ENCODE measurements around the gene NPTN.

Gene NPTN

GRCh38 chr15:73626072-73626471, 7.1 kb downstream of the NPTN start:
- ChIA-PET CTCF (interaction anchor here (2.0 kb wide), 1 partner anchor 10 kb away, joined by 9 read pairs; no protein-coding TSS in a partner anchor), POLR2A (no interaction called here)
- DNase-seq (ENCODE audit: extremely low spot score): no peak
- TF ChIP-seq TARDBP (IDR thresholded peaks at IDR 0.05) (no peak), FOXA1 (IDR thresholded peaks at IDR 0.05) (no peak), SUZ12 (IDR thresholded peaks at IDR 0.05) (no peak), LEF1 (IDR thresholded peaks at IDR 0.05; ENCODE audit: borderline replicate concordance) (no peak), ARNT (IDR thresholded peaks at IDR 0.05) (no peak), CTBP1 (IDR thresholded peaks at IDR 0.05; ENCODE audit: borderline replicate concordance) (no peak), ZNF384 (IDR thresholded peaks at IDR 0.05) (no peak), ELF4 (IDR thresholded peaks at IDR 0.05) (no peak), HDGF (IDR thresholded peaks at IDR 0.05; ENCODE audit: borderline replicate concordance) (no peak), FOXK2 (IDR thresholded peaks at IDR 0.05) (no peak), SP1 (IDR thresholded peaks at IDR 0.05) (no peak), BHLHE40 (IDR thresholded peaks at IDR 0.05; ENCODE audit: borderline replicate concordance) (no peak), PKNOX1 (IDR thresholded peaks at IDR 0.05) (no peak), NFRKB (IDR thresholded peaks at IDR 0.05) (no peak), L3MBTL2 (conservative IDR thresholded peaks at IDR 0.05) (no peak), FOXM1 (IDR thresholded peaks at IDR 0.05; ENCODE audit: borderline replicate concordance) (no peak)

- POLR2A ChIA-PET: interaction anchor here (2.0 kb wide), 1 partner anchor 9 kb away, joined by 19 read pairs; the partner anchor contains the start of gene NPTN
- CTCF ChIA-PET: interaction anchor here (2.1 kb wide), 1 partner anchor 12 kb away, joined by 15 read pairs; no protein-coding TSS in a partner anchor
- no peak for TF ChIP-seq NFRKB (IDR thresholded peaks at IDR 0.05)
- no peak for TF ChIP-seq FOXM1 (IDR thresholded peaks at IDR 0.05; ENCODE audit: borderline replicate concordance)
- TF ChIP-seq LEF1 (IDR thresholded peaks at IDR 0.05; ENCODE audit: borderline replicate concordance): no peak
- TF ChIP-seq SUZ12 (IDR thresholded peaks at IDR 0.05): no peak
- no peak for TF ChIP-seq FOXA1 (IDR thresholded peaks at IDR 0.05)
- TF ChIP-seq ARNT (IDR thresholded peaks at IDR 0.05): no peak
- TF ChIP-seq BHLHE40 (IDR thresholded peaks at IDR 0.05; ENCODE audit: borderline replicate concordance): no peak
- no peak for TF ChIP-seq PKNOX1 (IDR thresholded peaks at IDR 0.05)
- no peak for TF ChIP-seq SP1 (IDR thresholded peaks at IDR 0.05)
- no peak for TF ChIP-seq ELF4 (IDR thresholded peaks at IDR 0.05)
- no peak for DNase-seq (ENCODE audit: extremely low spot score)
Observed at GRCh38 chr15:73624530-73624929, 8.7 kb downstream of the NPTN start.

GRCh38 chr15:73621286-73621826, 11.8 kb downstream of the NPTN start:
- CTCF ChIA-PET: no interaction called here
- DNase-seq (ENCODE audit: extremely low spot score): no peak
- POLR2A ChIA-PET: interaction anchor here (1.0 to 1.6 kb wide), 2 partner anchors 12 to 27 kb away, joined by 4 to 8 read pairs; partner anchors contain the start of gene NPTN
- TF ChIP-seq L3MBTL2 (conservative IDR thresholded peaks at IDR 0.05) (no peak), ZNF384 (IDR thresholded peaks at IDR 0.05) (no peak), ARNT (IDR thresholded peaks at IDR 0.05) (no peak), LEF1 (IDR thresholded peaks at IDR 0.05; ENCODE audit: borderline replicate concordance) (no peak), HDGF (IDR thresholded peaks at IDR 0.05; ENCODE audit: borderline replicate concordance) (no peak), PKNOX1 (IDR thresholded peaks at IDR 0.05) (no peak), FOXA1 (IDR thresholded peaks at IDR 0.05) (no peak), NFRKB (IDR thresholded peaks at IDR 0.05) (no peak), FOXM1 (IDR thresholded peaks at IDR 0.05; ENCODE audit: borderline replicate concordance) (no peak), CTBP1 (IDR thresholded peaks at IDR 0.05; ENCODE audit: borderline replicate concordance) (no peak), TARDBP (IDR thresholded peaks at IDR 0.05) (no peak), FOXK2 (IDR thresholded peaks at IDR 0.05) (no peak), BHLHE40 (IDR thresholded peaks at IDR 0.05; ENCODE audit: borderline replicate concordance) (no peak), SUZ12 (IDR thresholded peaks at IDR 0.05) (no peak)

GRCh38 chr15:73620078-73620477, 13.1 kb downstream of the NPTN start:
- ChIA-PET CTCF (interaction anchor here (1.0 to 1.6 kb wide), 2 partner anchors 16 to 80 kb away, joined by 3 read pairs; no protein-coding TSS in a partner anchor), POLR2A (interaction anchor here (5.5 kb wide), 1 partner anchor 13 kb away, joined by 31 read pairs; the partner anchor contains the start of gene NPTN)
- DNase-seq (ENCODE audit: extremely low spot score): no peak
- no peak for TF ChIP-seq FOXA1 (IDR thresholded peaks at IDR 0.05)
- no peak for TF ChIP-seq ELF4 (IDR thresholded peaks at IDR 0.05)
- TF ChIP-seq CTBP1 (IDR thresholded peaks at IDR 0.05; ENCODE audit: borderline replicate concordance): no peak
- TF ChIP-seq FOXM1 (IDR thresholded peaks at IDR 0.05; ENCODE audit: borderline replicate concordance): no peak
- TF ChIP-seq L3MBTL2 (conservative IDR thresholded peaks at IDR 0.05): no peak
- no peak for TF ChIP-seq NFRKB (IDR thresholded peaks at IDR 0.05)

DNA sequence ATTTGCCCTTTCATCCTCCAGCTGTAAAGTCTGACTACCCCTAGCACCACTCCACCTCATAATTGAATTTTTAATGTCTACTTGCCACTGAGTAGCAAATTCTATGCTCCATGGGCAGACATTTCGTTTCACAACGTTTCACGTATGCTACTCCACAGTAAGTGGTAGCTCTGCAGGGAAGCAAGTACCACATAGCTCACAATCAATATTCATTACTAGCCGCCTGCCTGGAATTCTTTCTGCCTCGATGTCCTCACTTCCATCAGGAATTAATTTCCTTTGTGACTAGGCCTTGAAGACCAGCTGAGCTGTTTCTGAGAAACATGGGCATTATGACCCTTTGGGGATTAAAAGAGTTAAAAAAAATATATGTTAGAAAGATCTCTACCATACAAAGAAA, 15.3 kb downstream of the NPTN start:
- ChIA-PET POLR2A (interaction anchor here (1.4 to 5.5 kb wide), 3 partner anchors 12 to 68 kb away, joined by 4 to 31 read pairs (median 5); partner anchors contain the start of gene NPTN), CTCF (interaction anchor here (0.7 to 2.9 kb wide), 5 partner anchors 11 to 82 kb away, joined by 3 to 9 read pairs (median 4); no protein-coding TSS in a partner anchor)
- TF ChIP-seq L3MBTL2 (conservative IDR thresholded peaks at IDR 0.05) (no peak), BHLHE40 (IDR thresholded peaks at IDR 0.05; ENCODE audit: borderline replicate concordance) (no peak), SP1 (IDR thresholded peaks at IDR 0.05) (no peak), ZNF384 (IDR thresholded peaks at IDR 0.05) (no peak), PKNOX1 (IDR thresholded peaks at IDR 0.05) (no peak), CTBP1 (IDR thresholded peaks at IDR 0.05; ENCODE audit: borderline replicate concordance) (no peak), ELF4 (IDR thresholded peaks at IDR 0.05) (no peak), ARNT (IDR thresholded peaks at IDR 0.05) (no peak), FOXA1 (IDR thresholded peaks at IDR 0.05) (no peak), NFRKB (IDR thresholded peaks at IDR 0.05) (no peak), SUZ12 (IDR thresholded peaks at IDR 0.05) (no peak), FOXM1 (IDR thresholded peaks at IDR 0.05; ENCODE audit: borderline replicate concordance) (no peak), FOXK2 (IDR thresholded peaks at IDR 0.05) (no peak), LEF1 (IDR thresholded peaks at IDR 0.05; ENCODE audit: borderline replicate concordance) (no peak), TARDBP (IDR thresholded peaks at IDR 0.05) (no peak), HDGF (IDR thresholded peaks at IDR 0.05; ENCODE audit: borderline replicate concordance) (no peak)
- no peak for DNase-seq (ENCODE audit: extremely low spot score)

Data from HEK293T (cell line).